ENCODE data around the gene AMOTL2. TPM values are rescaled to one million over a fixed set of nuclear protein-coding genes. Genes with fewer than 3 reads are reported as not detected.

The AMOTL2 gene
- total RNA-seq, 1 experiment from 2014 or later: 96.0 TPM

- Histone ChIP-seq H2AFZ (ENCODE audit: low read length) (0 out of 2 replicates have a peak overlapping the region, but pooled peaks have one; percentile 22), H3K4me1 (ENCODE audit: insufficient read depth, low read length) (peaks cover 7% of the 10 kb centered on the region; the same call in 1 of the 2 replicates), H3K4me3 (ENCODE audit: low read length) (no peak overlapping the region), H3K9ac (ENCODE audit: low read length) (no peak overlapping the region), H3K27me3 (ENCODE audit: low read length) (no peaks in the 10 kb centered on the region), H3F3A (ENCODE audit: low read length, unreplicated experiment) (no peaks in the 10 kb centered on the region), H3K27ac (ENCODE audit: low read length) (no peak overlapping the region), H3K9me3 (ENCODE audit: low read length) (no peaks in the 10 kb centered on the region), H3K4me2 (ENCODE audit: low read length) (no peak overlapping the region), H3K9me2 (replicated peaks; ENCODE audit: low read length) (no peaks in the 10 kb centered on the region), H3K36me3 (ENCODE audit: low read depth, low read length) (no peaks in the 10 kb centered on the region), H3K79me2 (ENCODE audit: low read length) (no peaks in the 10 kb centered on the region), H4K20me1 (ENCODE audit: low read length) (no peaks in the 10 kb centered on the region)
- CTCF ChIA-PET: no interaction called here
- POLR2A ChIA-PET (ENCODE audit: unreplicated experiment): no interaction called here
- intact Hi-C loops (cut with micrococcal nuclease): no loop called here
- DNase-seq (no peak), ATAC-seq (no peak)
- no peak for TF ChIP-seq CTCF (conservative IDR thresholded peaks at IDR 0.05; ENCODE audit: low read depth, low read length)
- TF ChIP-seq EZH2phosphoT487 (IDR thresholded peaks at IDR 0.05; ENCODE audit: borderline replicate concordance, low read length): no peak
- no peak for TF ChIP-seq EZH2 (IDR thresholded peaks at IDR 0.05; ENCODE audit: low read length, unreplicated experiment)
- BruUV-seq (replicated peaks): no TSS peak
Measured at GRCh38 chr3:134419960-134420321, 45.7 kb upstream of the AMOTL2 start.

- H2AFZ ChIP-seq (ENCODE audit: low read length): 0 out of 2 replicates have a peak overlapping the region, but pooled peaks have one; percentile 22
- no peaks in the 10 kb centered on the region for H3K27me3 ChIP-seq (ENCODE audit: low read length)
- no peak overlapping the region for H3K27ac ChIP-seq (ENCODE audit: low read length)
- H4K20me1 ChIP-seq (ENCODE audit: low read length): no peaks in the 10 kb centered on the region
- ChIA-PET POLR2A (ENCODE audit: unreplicated experiment) (no interaction called here), CTCF (no interaction called here)
- H3K4me1 ChIP-seq (ENCODE audit: insufficient read depth, low read length): peaks cover 7% of the 10 kb centered on the region; the same call in 1 of the 2 replicates
- DNase-seq (no peak), ATAC-seq (no peak)
- no peak for TF ChIP-seq EZH2 (IDR thresholded peaks at IDR 0.05; ENCODE audit: low read length, unreplicated experiment)
- no peak for TF ChIP-seq EZH2phosphoT487 (IDR thresholded peaks at IDR 0.05; ENCODE audit: borderline replicate concordance, low read length)
- TF ChIP-seq CTCF (conservative IDR thresholded peaks at IDR 0.05; ENCODE audit: low read depth, low read length): no peak
- H3F3A ChIP-seq (ENCODE audit: low read length, unreplicated experiment): no peaks in the 10 kb centered on the region
- no peaks in the 10 kb centered on the region for H3K79me2 ChIP-seq (ENCODE audit: low read length)
- H3K9me3 ChIP-seq (ENCODE audit: low read length): no peaks in the 10 kb centered on the region
- no peaks in the 10 kb centered on the region for H3K36me3 ChIP-seq (ENCODE audit: low read depth, low read length)
- no peak overlapping the region for H3K9ac ChIP-seq (ENCODE audit: low read length)
- BruUV-seq (replicated peaks): no TSS peak
- no peak overlapping the region for H3K4me3 ChIP-seq (ENCODE audit: low read length)
- intact Hi-C loops (cut with micrococcal nuclease): no loop called here
- H3K9me2 ChIP-seq (replicated peaks; ENCODE audit: low read length): no peaks in the 10 kb centered on the region
- H3K4me2 ChIP-seq (ENCODE audit: low read length): no peak overlapping the region
Measured at GRCh38 chr3:134419214-134419959, 45.1 kb upstream of the AMOTL2 start.

- BruUV-seq (replicated peaks): no TSS peak
- Histone ChIP-seq H3K4me3 (ENCODE audit: low read length) (no peak overlapping the region), H3K27ac (ENCODE audit: low read length) (no peak overlapping the region), H3K9me2 (replicated peaks; ENCODE audit: low read length) (no peaks in the 10 kb centered on the region), H3K4me2 (ENCODE audit: low read length) (no peak overlapping the region), H3K9me3 (ENCODE audit: low read length) (no peaks in the 10 kb centered on the region), H4K20me1 (ENCODE audit: low read length) (no peaks in the 10 kb centered on the region), H2AFZ (ENCODE audit: low read length) (no peak overlapping the region), H3F3A (ENCODE audit: low read length, unreplicated experiment) (no peaks in the 10 kb centered on the region), H3K27me3 (ENCODE audit: low read length) (no peaks in the 10 kb centered on the region), H3K79me2 (ENCODE audit: low read length) (no peaks in the 10 kb centered on the region), H3K4me1 (ENCODE audit: insufficient read depth, low read length) (no peaks in the 10 kb centered on the region), H3K36me3 (ENCODE audit: low read depth, low read length) (no peaks in the 10 kb centered on the region), H3K9ac (ENCODE audit: low read length) (no peak overlapping the region)
- CTCF ChIA-PET: no interaction called here
- POLR2A ChIA-PET (ENCODE audit: unreplicated experiment): no interaction called here
- ATAC-seq (no peak), DNase-seq (no peak)
- intact Hi-C loops (cut with micrococcal nuclease): no loop called here
- no peak for TF ChIP-seq CTCF (conservative IDR thresholded peaks at IDR 0.05; ENCODE audit: low read depth, low read length)
- no peak for TF ChIP-seq EZH2 (IDR thresholded peaks at IDR 0.05; ENCODE audit: low read length, unreplicated experiment)
- no peak for TF ChIP-seq EZH2phosphoT487 (IDR thresholded peaks at IDR 0.05; ENCODE audit: borderline replicate concordance, low read length)
Measured at GRCh38 chr3:134409041-134409440, 34.8 kb upstream of the AMOTL2 start.

Data from PC-3 (cell line).